ENCODE data around the gene ROGDI.

Gene ROGDI

DNA sequence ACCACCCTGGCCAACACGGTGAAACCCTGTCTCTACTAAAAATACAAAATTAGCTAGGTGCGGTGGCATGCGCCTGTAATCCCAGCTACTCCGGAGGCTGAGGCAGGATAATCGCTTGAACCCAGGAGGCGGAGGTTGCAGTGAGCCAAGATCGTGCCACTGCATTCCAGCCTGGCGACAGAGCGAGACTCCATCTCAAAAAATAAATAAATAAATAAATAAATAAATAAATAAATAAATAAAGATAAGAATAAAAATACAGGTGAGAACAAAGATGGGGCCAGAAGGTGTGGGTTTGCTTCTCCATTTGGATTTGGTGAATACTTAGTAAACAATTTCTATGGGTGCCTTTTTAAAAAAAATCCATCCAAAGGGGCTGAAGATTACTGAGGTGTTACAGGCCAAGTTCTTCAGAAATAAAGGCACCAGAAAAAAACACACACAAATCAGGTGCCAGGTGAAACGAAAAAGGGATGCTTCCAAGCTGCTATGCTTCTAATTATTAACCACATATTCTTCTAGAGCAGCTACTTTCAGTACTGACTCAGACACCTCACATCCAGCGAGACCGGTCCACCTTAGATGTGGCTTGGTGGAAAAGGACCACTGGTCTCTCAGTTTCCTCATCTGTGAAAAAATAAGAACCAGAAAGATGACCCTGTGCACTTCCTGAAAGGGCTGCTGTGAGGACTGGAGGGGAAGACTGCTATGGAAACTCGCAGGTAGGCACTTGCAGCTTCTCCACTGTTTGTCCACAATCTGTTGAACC, 35.5 kb upstream of the ROGDI start:
- no peak overlapping the region for H2AFZ ChIP-seq (ENCODE audit: low read depth, low read length)
- no peak overlapping the region for H3K14ac ChIP-seq (ENCODE audit: low read length in 2 of 2)
- no peak overlapping the region for H2BK15ac ChIP-seq (ENCODE audit: low read depth, poor library complexity, severe bottlenecking)
- DNase-seq: no peak
- WGBS: 86% methylated on average over 5 of the region's 13 CpGs
- no peak overlapping the region for H2AK5ac ChIP-seq (ENCODE audit: low read length, severe bottlenecking)
- H3K27ac ChIP-seq (ENCODE audit: low read length, poor library complexity, severe bottlenecking): no peak overlapping the region
- H4K8ac ChIP-seq (ENCODE audit: low read length): no peak overlapping the region
- H3K4ac ChIP-seq (ENCODE audit: low read depth in 1 of 2, low read length in 2 of 2): no peak overlapping the region
- no peak overlapping the region for H3K4me2 ChIP-seq (ENCODE audit: low read length, poor library complexity, severe bottlenecking)
- no peak overlapping the region for H2BK120ac ChIP-seq (ENCODE audit: low read depth, low read length)
- H3K27me3 ChIP-seq (ENCODE audit: control insufficient read depth in 1 of 2, insufficient read depth in 1 of 2, low read length in 2 of 2): no peaks in the 10 kb centered on the region
- no peak overlapping the region for H3K4me3 ChIP-seq (ENCODE audit: insufficient read depth in 1 of 2, low read depth in 1 of 2, low read length in 2 of 2)
- H3K4me1 ChIP-seq (ENCODE audit: control insufficient read depth, insufficient read depth, low read depth, low read length): peaks cover 3% of the 10 kb centered on the region
- no peak overlapping the region for H2BK12ac ChIP-seq (ENCODE audit: low read length in 2 of 2)
- H3K23ac ChIP-seq (ENCODE audit: low read length in 2 of 2): no peak overlapping the region
- H3K18ac ChIP-seq (ENCODE audit: low read depth in 1 of 2, low read length in 2 of 2): no peak overlapping the region
- H3K9ac ChIP-seq (ENCODE audit: low read length): no peak overlapping the region
- no peak overlapping the region for H2BK5ac ChIP-seq (ENCODE audit: low read depth, low read length, poor library complexity, severe bottlenecking)
- peaks cover 39% of the 10 kb centered on the region for H3K79me1 ChIP-seq (replicated peaks; ENCODE audit: low read length, poor library complexity, severe bottlenecking)
- H4K91ac ChIP-seq (ENCODE audit: low read length): no peak overlapping the region
- no peaks in the 10 kb centered on the region for H3K9me3 ChIP-seq (ENCODE audit: control insufficient read depth, low read length)
- peaks cover 59 to 93% of the 10 kb centered on the region in 2 experiments for H3K36me3 ChIP-seq (ENCODE audit: control insufficient read depth in 1 of 2, insufficient read depth in 2 of 2, low read depth in 1 of 2, low read length in 2 of 2)

DNA sequence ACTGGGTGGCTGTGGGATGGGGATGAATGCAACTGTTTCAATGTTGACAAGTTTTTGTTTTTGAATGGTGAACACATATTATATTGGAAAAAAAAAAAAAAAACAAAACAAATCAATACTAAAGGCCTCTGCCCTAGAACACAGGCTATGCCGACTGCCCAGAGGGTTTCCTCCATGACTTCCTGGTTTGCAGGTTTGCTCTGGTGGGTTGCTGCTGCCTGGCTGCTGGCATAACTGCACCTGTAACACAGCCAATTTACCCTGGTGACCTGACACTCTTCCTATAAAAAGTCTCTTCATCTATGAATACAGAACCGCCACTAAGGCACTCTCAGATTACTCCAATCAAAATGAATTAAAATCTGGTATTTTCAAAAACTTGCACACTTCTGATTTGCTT, 34.3 kb upstream of the ROGDI start:
- Histone ChIP-seq H3K4me1 (ENCODE audit: control insufficient read depth, insufficient read depth, low read depth, low read length) (peaks cover 3% of the 10 kb centered on the region), H2BK5ac (ENCODE audit: low read depth, low read length, poor library complexity, severe bottlenecking) (no peak overlapping the region), H4K91ac (ENCODE audit: low read length) (no peak overlapping the region), H3K27me3 (ENCODE audit: control insufficient read depth in 1 of 2, insufficient read depth in 1 of 2, low read length in 2 of 2) (no peaks in the 10 kb centered on the region), H2AFZ (ENCODE audit: low read depth, low read length) (no peak overlapping the region), H3K14ac (ENCODE audit: low read length in 2 of 2) (no peak overlapping the region), H2BK12ac (ENCODE audit: low read length in 2 of 2) (no peak overlapping the region), H2BK15ac (ENCODE audit: low read depth, poor library complexity, severe bottlenecking) (no peak overlapping the region), H3K27ac (ENCODE audit: low read length, poor library complexity, severe bottlenecking) (no peak overlapping the region), H3K79me1 (replicated peaks; ENCODE audit: low read length, poor library complexity, severe bottlenecking) (peaks cover 45% of the 10 kb centered on the region), H3K4me2 (ENCODE audit: low read length, poor library complexity, severe bottlenecking) (no peak overlapping the region), H3K9ac (ENCODE audit: low read length) (no peak overlapping the region), H3K9me3 (ENCODE audit: control insufficient read depth, low read length) (no peaks in the 10 kb centered on the region), H4K8ac (ENCODE audit: low read length) (no peak overlapping the region), H3K36me3 (ENCODE audit: control insufficient read depth in 1 of 2, insufficient read depth in 2 of 2, low read depth in 1 of 2, low read length in 2 of 2) (peaks cover 56 to 93% of the 10 kb centered on the region in 2 experiments), H3K4ac (ENCODE audit: low read depth in 1 of 2, low read length in 2 of 2) (no peak overlapping the region), H2BK120ac (ENCODE audit: low read depth, low read length) (no peak overlapping the region), H2AK5ac (ENCODE audit: low read length, severe bottlenecking) (no peak overlapping the region), H3K23ac (ENCODE audit: low read length in 2 of 2) (no peak overlapping the region), H3K18ac (ENCODE audit: low read depth in 1 of 2, low read length in 2 of 2) (no peak overlapping the region), H3K4me3 (ENCODE audit: insufficient read depth in 1 of 2, low read depth in 1 of 2, low read length in 2 of 2) (no peak overlapping the region)
- no peak for DNase-seq
- 97% methylated on average over 2 of the region's 2 CpGs for WGBS

DNA sequence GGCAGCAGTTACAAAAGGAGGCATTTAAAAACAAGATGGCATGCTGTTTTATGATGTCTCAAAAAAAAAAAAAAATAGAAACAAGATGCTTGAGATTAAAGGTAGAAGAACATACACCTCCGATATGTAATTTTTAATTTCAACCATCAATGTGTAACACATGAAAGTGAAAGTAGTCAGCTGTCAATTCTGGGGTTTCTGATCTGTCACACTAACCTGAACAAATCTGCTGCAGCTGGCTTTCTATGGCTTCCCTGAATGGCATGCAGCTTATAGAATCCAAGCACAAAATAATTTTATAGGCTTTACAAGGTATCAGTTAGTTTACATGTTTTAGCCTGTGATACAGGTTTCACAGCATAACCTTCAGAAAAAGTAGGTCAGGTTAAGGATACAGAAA, 31.2 kb upstream of the ROGDI start:
- no peak for DNase-seq
- no peak overlapping the region for H3K18ac ChIP-seq (ENCODE audit: low read depth in 1 of 2, low read length in 2 of 2)
- H3K27me3 ChIP-seq (ENCODE audit: control insufficient read depth in 1 of 2, insufficient read depth in 1 of 2, low read length in 2 of 2): no peaks in the 10 kb centered on the region
- no peak overlapping the region for H3K4ac ChIP-seq (ENCODE audit: low read depth in 1 of 2, low read length in 2 of 2)
- no peak overlapping the region for H3K4me3 ChIP-seq (ENCODE audit: insufficient read depth in 1 of 2, low read depth in 1 of 2, low read length in 2 of 2)
- 100% methylated on average over 1 of the region's 1 CpG for WGBS
- H2AK5ac ChIP-seq (ENCODE audit: low read length, severe bottlenecking): no peak overlapping the region
- no peak overlapping the region for H3K9ac ChIP-seq (ENCODE audit: low read length)
- H3K23ac ChIP-seq (ENCODE audit: low read length in 2 of 2): no peak overlapping the region
- no peak overlapping the region for H2BK120ac ChIP-seq (ENCODE audit: low read depth, low read length)
- H3K4me1 ChIP-seq (ENCODE audit: control insufficient read depth, insufficient read depth, low read depth, low read length): peaks cover 3% of the 10 kb centered on the region
- no peak overlapping the region for H4K8ac ChIP-seq (ENCODE audit: low read length)
- no peak overlapping the region for H3K27ac ChIP-seq (ENCODE audit: low read length, poor library complexity, severe bottlenecking)
- H3K79me1 ChIP-seq (replicated peaks; ENCODE audit: low read length, poor library complexity, severe bottlenecking): peaks cover 58% of the 10 kb centered on the region
- no peak overlapping the region for H2BK5ac ChIP-seq (ENCODE audit: low read depth, low read length, poor library complexity, severe bottlenecking)
- H2BK15ac ChIP-seq (ENCODE audit: low read depth, poor library complexity, severe bottlenecking): no peak overlapping the region
- H3K14ac ChIP-seq (ENCODE audit: low read length in 2 of 2): no peak overlapping the region
- no peak overlapping the region for H2AFZ ChIP-seq (ENCODE audit: low read depth, low read length)
- H4K91ac ChIP-seq (ENCODE audit: low read length): no peak overlapping the region
- H3K36me3 ChIP-seq (ENCODE audit: control insufficient read depth in 1 of 2, insufficient read depth in 2 of 2, low read depth in 1 of 2, low read length in 2 of 2): peaks cover 68 to 92% of the 10 kb centered on the region in 2 experiments
- H3K4me2 ChIP-seq (ENCODE audit: low read length, poor library complexity, severe bottlenecking): no peak overlapping the region
- no peaks in the 10 kb centered on the region for H3K9me3 ChIP-seq (ENCODE audit: control insufficient read depth, low read length)
- no peak overlapping the region for H2BK12ac ChIP-seq (ENCODE audit: low read length in 2 of 2)

DNA sequence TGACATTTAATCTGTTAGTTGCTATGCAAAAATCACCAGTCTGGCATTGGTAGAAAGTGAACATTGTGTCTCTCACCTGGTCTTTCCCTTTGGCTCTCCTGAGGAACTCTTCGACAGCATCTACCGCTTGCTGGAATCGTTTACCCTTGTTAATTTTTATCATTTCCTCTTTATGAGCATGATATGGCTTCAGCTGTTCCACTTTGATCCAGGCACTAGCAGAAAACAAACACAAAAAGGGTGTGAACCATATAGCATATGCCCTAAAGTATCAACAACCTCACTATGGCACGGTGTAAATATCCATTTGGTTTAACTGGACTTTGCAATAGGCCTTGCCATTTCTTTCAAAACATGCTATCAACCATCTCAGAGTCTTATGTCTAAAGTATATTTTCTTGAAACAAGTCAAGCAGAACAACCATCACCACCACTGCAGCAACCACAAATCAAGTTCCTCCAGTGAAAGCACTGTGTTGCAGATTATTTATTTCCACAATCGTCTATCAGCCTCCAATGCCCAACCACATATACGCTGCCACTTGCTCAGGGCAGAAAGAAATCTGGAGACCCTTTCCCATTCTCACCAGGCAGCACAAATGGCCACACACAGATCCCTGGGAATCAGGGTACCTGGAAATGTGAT, 30.4 kb upstream of the ROGDI start:
- Histone ChIP-seq H3K9ac (ENCODE audit: low read length) (no peak overlapping the region), H2BK120ac (ENCODE audit: low read depth, low read length) (no peak overlapping the region), H3K27me3 (ENCODE audit: control insufficient read depth in 1 of 2, insufficient read depth in 1 of 2, low read length in 2 of 2) (no peaks in the 10 kb centered on the region), H3K27ac (ENCODE audit: low read length, poor library complexity, severe bottlenecking) (no peak overlapping the region), H2BK12ac (ENCODE audit: low read length in 2 of 2) (no peak overlapping the region), H3K4me3 (ENCODE audit: insufficient read depth in 1 of 2, low read depth in 1 of 2, low read length in 2 of 2) (no peak overlapping the region), H3K4me1 (ENCODE audit: control insufficient read depth, insufficient read depth, low read depth, low read length) (peaks cover 3% of the 10 kb centered on the region), H3K4ac (ENCODE audit: low read depth in 1 of 2, low read length in 2 of 2) (no peak overlapping the region), H4K8ac (ENCODE audit: low read length) (no peak overlapping the region), H2BK15ac (ENCODE audit: low read depth, poor library complexity, severe bottlenecking) (no peak overlapping the region), H3K18ac (ENCODE audit: low read depth in 1 of 2, low read length in 2 of 2) (no peak overlapping the region), H2AK5ac (ENCODE audit: low read length, severe bottlenecking) (no peak overlapping the region), H3K23ac (ENCODE audit: low read length in 2 of 2) (no peak overlapping the region), H3K9me3 (ENCODE audit: control insufficient read depth, low read length) (no peaks in the 10 kb centered on the region), H2AFZ (ENCODE audit: low read depth, low read length) (no peak overlapping the region), H2BK5ac (ENCODE audit: low read depth, low read length, poor library complexity, severe bottlenecking) (no peak overlapping the region), H3K4me2 (ENCODE audit: low read length, poor library complexity, severe bottlenecking) (no peak overlapping the region), H3K36me3 (ENCODE audit: control insufficient read depth in 1 of 2, insufficient read depth in 2 of 2, low read depth in 1 of 2, low read length in 2 of 2) (peaks cover 66 to 90% of the 10 kb centered on the region in 2 experiments), H3K79me1 (replicated peaks; ENCODE audit: low read length, poor library complexity, severe bottlenecking) (peaks cover 58% of the 10 kb centered on the region), H3K14ac (ENCODE audit: low read length in 2 of 2) (no peak overlapping the region), H4K91ac (ENCODE audit: low read length) (no peak overlapping the region)
- over 99% methylated on average over 5 of the region's 6 CpGs for WGBS
- no peak for DNase-seq

Data from mesenchymal stem cell (in vitro differentiated cells and primary cell).